GM18951 (cell line): ENCODE results near the gene VSIG8.

Experiments used
- POLR2A ChIP-seq: IDR thresholded peaks from 4 replicates; pipeline ENCODE4 v1.6.1; 2011; ENCODE audit warnings: mild to moderate bottlenecking; ENCODE audit not compliant: insufficient read length, insufficient read depth; ENCODE audit errors: extremely low read depth
- in situ Hi-C: fragments of 300-500 bp; cut with MboI; formaldehyde crosslinking; loops from one replicate; pipeline ENCODE4 v1.12.0; 2022; ENCODE audit warnings: low sequenced_read_pairs, mixed read lengths, inconsistent platforms; ENCODE audit not compliant: unreplicated experiment

The VSIG8 gene

DNA sequence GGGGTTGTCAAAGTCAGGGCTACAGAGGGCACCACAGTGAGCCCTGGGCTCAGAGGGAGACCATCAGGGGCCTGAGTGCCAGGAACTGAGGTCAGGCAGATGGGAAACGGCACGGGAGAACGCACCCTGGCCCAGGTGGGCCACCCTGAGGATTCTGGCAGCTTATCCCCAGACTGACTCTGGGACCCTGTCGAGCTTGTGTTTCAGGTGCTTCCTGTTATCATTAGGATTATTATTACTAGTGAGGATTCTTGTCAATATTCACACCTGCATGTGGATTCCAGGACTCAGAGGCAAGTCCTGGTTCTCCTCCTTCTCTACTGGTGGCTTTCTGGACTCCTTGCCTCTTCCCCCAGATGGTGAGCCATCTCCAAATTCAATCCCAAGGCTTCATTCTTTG lies 15.2 kb downstream of the VSIG8 start:
- in situ Hi-C loops, result loop anchor here (10.0 kb wide), 1 partner anchor 48 kb away; no protein-coding TSS in a partner anchor
- TF ChIP-seq POLR2A, result no peak

DNA sequence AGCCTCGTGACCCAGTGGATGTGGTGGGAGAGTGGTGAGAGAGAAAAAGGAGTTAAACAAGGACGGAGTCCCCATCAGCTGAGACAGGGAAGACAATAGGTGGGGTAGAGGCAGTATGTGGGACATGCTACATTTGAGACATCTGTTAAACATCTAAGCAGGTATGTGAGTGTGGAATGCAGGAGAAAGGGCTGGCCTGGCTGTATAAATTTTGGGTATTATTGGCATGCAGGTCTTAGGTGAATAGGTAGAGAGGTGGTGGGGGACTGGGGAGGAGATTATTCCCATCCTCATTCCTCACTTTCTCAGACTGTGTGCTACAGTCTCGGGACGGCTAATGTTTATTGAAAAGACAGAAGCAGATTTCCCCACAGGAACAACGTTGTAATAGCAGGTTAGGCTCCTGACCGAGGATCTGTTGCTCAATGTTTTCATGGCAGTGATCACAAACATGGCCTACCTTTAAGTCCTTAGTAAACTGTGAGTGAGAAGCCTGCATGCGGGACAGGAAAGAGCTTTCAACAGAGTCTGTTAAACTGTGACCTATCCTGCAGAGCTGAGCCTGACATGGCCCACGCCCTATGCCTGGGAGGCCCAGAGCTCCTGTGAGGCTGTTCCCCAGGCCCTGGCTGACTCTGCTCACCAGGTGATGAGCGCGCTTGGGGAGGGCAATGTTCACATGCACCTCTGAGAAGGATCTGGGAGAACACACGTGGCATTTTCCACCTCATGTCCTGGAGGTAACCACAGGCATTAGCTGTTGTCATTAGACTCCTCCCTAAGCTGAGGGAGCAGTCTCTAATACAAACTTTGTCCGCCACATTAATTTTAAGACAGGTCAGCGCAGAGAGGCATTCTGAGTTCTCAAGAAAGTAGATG lies 16.5 kb downstream of the VSIG8 start:
- in situ Hi-C loops, result loop anchor here (10.0 kb wide), 1 partner anchor 49 kb away; no protein-coding TSS in a partner anchor
- no peak for TF ChIP-seq POLR2A

DNA sequence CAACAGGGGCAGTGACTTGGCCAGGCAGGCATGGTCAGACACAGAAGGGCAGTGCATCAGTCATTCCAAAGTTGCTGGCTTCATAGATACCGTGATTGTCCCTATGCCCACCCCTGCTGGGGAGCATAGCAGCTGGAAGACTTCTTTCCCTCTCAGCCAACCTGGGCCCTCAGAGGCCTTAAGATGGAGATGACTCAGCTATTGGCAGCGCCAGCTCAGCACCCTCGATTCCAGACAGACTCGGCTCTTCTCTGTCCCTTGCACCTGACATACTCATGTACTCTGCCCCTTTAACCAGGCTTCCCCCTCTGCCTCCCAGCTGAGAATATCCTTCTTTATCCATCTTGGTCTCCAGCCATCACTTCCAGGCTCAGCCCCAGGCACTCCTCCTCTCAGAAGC lies 19.0 kb downstream of the VSIG8 start:
- in situ Hi-C loops, result loop anchor here (10.0 kb wide), 1 partner anchor 51 kb away; no protein-coding TSS in a partner anchor
- no peak for TF ChIP-seq POLR2A

DNA sequence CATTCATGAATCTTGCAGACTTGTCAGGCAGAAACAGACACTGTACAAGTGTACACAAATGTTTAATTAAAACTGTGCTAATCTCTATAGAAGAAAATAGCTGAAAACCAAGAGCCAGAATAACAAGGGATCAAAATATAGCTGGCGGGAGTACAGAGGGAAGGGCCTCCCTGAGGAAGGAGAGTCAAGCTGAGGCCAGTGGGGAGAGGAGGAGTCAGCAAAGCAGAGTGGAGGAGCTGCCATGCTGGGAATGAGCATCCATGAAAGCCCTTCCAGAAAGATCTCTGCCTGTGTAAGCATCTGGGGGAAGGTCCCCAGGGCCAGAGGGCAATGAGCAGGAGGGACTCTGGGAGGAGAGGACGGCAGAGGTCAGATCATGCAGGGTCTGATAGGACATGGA lies 20.7 kb downstream of the VSIG8 start:
- in situ Hi-C loops, result loop anchor here (10.0 kb wide), 1 partner anchor 53 kb away; no protein-coding TSS in a partner anchor
- TF ChIP-seq POLR2A, result no peak

DNA sequence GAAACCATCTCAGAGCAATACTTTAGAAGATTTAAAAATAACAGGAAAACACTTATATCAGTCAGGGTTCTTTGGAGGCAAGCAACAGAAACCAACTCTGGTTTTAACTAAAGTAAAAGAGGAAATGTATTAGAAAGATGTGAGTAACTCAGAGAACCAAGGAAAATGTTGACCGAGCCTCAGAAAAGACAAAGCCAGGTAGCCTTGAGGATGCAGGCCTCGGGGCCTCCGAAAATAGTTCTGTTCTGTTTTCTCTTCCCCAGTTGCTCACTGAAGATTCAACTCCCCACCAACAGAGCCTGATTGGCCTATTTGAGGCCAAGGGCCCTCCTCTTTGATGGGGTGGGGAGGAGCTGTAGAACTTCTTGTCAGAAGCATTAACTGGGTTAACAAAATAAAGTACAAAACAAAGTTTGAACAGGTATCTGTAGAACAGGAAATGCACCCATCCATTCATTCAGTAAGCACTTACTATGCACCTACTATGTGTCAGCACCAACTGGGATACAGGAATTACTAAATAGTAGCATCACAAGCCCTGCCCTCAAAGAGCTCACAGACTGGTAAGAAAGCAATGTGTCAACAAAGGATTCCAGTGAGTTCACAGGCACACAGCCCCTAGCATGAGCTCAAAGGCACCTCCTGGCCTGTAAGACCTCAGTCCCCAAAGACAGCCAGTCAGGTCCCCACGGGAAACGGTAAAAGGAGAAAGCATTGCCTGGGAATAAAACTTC lies 23.2 kb downstream of the VSIG8 start:
- no peak for TF ChIP-seq POLR2A
- in situ Hi-C loops, result no loop called here

DNA sequence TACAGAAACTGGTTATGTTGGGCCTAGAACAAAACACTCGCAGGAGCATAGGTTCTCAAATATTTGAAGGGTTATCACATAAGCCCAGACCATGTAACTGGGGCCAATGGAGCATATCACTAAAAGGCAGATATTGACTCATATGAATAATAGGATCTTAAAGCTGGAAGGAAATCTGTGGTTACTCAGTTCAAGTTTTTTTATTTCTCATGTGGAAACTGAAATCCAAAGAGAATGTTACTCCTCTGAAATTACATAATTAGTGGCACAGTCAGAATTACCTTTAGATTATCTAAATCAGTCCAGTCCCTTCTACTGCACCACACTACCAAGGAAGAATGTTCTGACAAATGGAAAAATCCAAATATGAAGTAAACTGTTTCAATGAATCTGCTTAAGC lies 23.7 kb downstream of the VSIG8 start:
- TF ChIP-seq POLR2A, result no peak
- in situ Hi-C loops, result no loop called here

DNA sequence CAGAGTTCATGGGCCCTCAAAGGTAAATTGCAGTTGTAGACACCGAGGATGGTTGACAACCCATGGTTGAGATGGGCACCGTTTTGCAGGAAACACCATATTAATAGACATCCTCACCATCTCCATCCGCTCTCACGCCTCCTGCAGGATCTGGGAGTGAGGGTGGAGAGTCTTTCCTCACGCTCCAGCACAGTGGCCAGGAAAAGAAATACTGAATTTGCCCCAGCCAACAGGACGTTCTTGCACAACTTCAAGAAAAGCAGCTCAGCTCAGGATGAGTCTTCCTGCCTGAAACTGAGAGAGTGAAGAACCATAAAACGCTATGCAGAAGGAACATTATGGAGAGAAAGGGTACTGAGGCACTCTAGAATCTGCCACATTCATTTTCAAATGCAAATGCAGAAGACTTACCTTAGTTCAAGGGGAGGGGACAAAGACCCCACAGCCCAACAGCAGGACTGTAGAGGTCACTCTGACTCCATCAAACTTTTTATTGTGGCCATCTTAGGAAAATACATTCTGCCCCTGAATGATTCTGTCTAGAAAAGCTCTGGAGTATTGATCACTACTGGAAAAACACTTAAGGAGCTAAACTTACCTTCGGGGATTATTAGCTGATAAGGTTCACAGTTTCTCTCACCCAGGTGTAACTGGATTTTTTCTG lies 26.5 kb downstream of the VSIG8 start:
- TF ChIP-seq POLR2A, result no peak
- in situ Hi-C loops, result no loop called here

DNA sequence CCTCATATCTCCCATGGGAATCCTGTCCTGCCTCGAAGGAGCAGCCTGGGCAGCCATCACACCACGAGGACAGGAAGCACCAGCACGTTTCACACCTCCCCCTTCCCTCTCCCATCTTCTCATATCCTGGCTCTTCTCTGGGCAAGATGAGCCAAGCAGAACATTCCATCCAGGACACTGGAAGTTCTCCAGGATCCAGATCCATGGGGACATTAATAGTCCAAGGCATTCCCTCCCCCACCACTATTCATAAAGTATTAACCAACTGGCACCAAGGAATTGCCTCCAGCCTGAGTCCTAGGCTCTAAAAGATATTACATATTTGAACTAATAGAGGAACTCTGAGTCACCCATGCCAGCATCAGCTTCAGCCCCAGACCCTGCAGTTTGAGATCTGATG lies 27.1 kb downstream of the VSIG8 start:
- in situ Hi-C loops, result no loop called here
- no peak for TF ChIP-seq POLR2A

DNA sequence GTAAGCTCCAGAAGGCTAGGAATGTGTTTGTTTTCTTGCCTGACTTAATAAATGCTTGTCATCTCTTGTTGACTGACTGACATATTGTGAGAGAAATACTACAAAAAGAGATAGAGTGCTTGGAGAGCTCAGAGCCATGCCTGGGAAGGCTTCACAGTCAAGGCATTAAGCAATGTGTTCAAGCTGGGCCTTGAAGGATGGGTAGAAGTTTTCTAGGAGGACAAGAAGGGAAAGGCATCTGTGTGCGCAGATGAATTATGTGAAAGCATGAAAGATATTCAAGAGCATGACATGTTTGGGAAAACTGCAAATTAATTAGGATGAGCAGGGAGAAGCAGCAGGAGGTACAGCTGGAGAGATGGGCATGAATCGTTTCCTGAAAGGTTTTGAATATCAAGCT lies 30.1 kb downstream of the VSIG8 start:
- TF ChIP-seq POLR2A, result no peak
- in situ Hi-C loops, result no loop called here

DNA sequence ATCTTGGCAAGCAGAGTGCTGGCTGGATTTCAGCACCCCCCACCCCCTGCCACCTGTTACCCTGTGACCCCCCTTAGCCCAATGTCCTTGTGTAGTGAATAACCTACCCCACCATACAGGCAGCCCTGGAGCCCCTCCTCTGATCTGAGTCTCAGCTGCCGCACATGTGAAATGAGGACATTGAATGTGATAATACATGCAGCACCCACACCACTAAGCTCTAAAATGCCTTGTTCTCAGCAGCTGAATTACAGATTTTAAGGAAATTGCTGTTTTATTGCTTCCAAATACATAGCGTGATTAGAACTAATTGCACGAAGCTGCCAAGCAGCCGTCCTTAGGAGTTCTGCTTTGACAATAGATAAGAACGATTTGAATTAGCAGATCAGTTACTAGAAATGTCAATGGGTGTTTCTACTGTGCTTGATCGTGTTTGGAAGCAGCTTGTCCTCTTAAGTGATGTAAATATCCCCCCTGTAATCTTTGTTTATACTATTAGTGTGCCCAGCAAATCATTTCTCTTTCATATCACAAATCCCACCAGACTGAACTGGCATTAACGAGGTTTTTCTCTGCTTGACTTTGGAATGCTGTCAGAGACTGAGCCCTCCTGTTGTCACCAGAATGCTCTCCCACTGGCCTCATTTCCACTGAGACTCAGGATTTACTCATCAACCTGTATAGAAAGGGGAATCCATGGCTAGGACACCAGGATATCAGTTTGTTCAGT lies 30.9 kb downstream of the VSIG8 start:
- in situ Hi-C loops, result no loop called here
- no peak for TF ChIP-seq POLR2A

DNA sequence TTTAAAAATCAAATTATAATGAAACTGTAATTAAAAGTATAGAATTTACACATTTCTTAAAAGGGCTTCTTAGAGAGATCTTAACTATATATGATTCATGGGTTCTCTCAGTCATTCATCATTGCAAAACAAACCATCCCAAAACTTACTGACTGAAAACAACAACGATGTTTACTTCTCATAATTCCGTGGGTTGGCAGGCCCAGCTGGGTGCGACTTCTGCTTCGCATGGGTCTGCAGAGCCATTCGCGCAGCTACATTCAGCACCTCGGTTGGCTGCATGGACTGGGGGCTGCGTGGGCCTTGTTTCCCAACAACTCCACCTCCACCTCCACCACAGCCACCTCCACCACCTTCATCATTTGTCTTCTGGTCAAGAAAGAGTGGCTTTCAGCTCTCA lies 31.7 kb downstream of the VSIG8 start:
- in situ Hi-C loops, result no loop called here
- no peak for TF ChIP-seq POLR2A

DNA sequence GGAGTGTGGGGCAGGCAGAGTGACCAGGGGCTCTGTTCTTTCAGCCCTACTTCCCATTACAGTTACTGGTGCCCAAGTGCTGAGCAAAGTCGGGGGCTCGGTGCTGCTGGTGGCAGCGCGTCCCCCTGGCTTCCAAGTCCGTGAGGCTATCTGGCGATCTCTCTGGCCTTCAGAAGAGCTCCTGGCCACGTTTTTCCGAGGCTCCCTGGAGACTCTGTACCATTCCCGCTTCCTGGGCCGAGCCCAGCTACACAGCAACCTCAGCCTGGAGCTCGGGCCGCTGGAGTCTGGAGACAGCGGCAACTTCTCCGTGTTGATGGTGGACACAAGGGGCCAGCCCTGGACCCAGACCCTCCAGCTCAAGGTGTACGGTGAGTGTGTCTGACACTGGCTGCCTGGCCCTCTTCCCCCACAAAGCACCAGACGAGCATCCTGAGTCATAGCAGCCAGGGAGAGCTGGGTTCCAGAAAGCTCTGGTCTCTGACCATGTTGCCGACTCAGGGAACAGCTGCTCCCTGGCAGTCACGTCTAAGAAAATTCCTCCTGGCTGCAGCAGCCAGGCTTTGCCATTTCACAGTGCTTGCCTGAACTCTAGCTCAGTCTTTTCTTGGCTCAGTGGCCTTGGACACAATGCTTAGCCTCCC lies 32.5 kb downstream of the VSIG8 start:
- TF ChIP-seq POLR2A, result no peak
- in situ Hi-C loops, result no loop called here

DNA sequence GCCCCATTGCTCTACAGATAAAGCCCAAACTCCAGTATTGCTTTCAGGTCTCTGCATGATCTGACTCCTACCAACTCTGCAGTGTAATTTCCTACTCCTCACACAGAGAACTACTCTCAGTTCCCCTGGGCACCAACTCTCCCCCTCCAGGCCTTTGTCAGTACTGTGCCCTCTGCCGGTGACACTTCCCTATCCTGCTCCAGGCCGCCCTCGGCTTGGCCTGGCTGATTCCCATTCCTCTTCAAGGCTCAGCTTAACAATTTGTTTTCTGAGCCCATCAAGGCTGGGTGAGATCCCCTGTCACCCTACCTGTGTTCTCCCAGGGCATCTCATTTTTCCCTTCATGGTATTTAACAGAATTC lies 33.2 kb downstream of the VSIG8 start:
- in situ Hi-C loops, result no loop called here
- no peak for TF ChIP-seq POLR2A
